22Rv1 (cell line): ENCODE measurements around the gene GPR27.

Experiments used
- CTCF ChIP-seq: fragments of 450-650 bp; IDR thresholded peaks from 2 replicates; pipeline ENCODE4 v1.5.1; 2017; ENCODE audit warnings: mild to moderate bottlenecking
- ZFX ChIP-seq: fragments of 450-650 bp; IDR thresholded peaks from 2 replicates; pipeline ENCODE4 v1.6.1; 2017; ENCODE audit warnings: antibody characterized with exemption, borderline replicate concordance

GRCh38 chr3:71796290-71796689, 42.6 kb downstream of the GPR27 start:
- no peak for TF ChIP-seq CTCF
- TF ChIP-seq ZFX = no peak
